RWPE1 (cell line): ENCODE data around the gene CPEB3.
A peak's percentile ranks its signal among the peaks of the same experiment; 100 is the strongest.
"Not testable (repeated sequence)": the region's sequence is repeated elsewhere in the genome, so short reads cannot be mapped to it uniquely, and the experiment has no call there.

Experiments used
- CTCF ChIA-PET: fragments of 350-600 bp; sonication (Branson Sonifier 250); formaldehyde crosslinking; extraction: SDS; loops from one replicate; lab custom pipeline; 2021; lab: Yijun Ruan, JAX
- POLR2A ChIA-PET: fragments of 400-600 bp; formaldehyde crosslinking; extraction: SDS; loops from one replicate; lab custom pipeline; 2020; ENCODE audit warnings: antibody characterized with exemption; ENCODE audit not compliant: low non-redundant PET; lab: Yijun Ruan, JAX
- DNase-seq: peaks from one replicate; pipeline ENCODE4 v3.0.0; 2012; ENCODE audit warnings: low spot score
- H3K27ac ChIP-seq: fragments of 450-650 bp; 2 replicates; pipeline ENCODE4 v1.5.1; 2017
- TF ChIP-seq, protein P1 (sequence below): fragments of 450-650 bp; conservative IDR thresholded peaks from 2 replicates; pipeline ENCODE4 v1.5.1; 2017; ENCODE audit warnings: low read depth, mild to moderate bottlenecking

The CPEB3 gene

DNA sequence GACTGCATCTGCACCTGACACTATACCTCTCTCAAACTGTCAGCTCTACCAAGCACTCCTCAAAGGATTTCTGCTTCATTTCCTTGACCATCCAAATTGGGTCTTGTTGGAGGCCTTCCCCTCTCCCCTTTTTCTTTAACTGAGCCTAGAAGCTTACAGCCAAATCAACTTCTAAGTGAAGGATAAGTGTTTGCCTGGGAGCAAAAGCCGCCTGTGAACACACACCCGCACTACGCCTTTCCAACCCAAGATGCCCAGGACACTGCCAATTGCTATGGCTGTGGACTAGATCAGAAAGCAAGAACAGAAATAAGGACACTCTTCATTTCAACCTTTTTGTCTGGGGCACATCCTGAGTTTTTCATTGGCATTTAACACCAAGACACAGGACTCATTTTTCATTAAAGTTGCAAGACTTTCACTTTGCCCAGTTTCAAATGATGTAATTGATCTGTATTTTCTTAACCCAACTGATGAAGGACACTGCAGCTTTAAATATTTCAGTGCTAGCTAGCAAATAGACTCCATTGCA is 52.8 kb downstream of the CPEB3 start:
- ChIA-PET POLR2A (interaction anchor here (0.6 kb wide), 1 partner anchor 26 kb away, joined by 4 read pairs; no protein-coding TSS in a partner anchor), CTCF (interaction anchor here (0.6 to 1.4 kb wide), 6 partner anchors 11 to 1450 kb away, joined by 3 to 4 read pairs (median 4); no protein-coding TSS in a partner anchor)
- TF ChIP-seq, protein P1, sequence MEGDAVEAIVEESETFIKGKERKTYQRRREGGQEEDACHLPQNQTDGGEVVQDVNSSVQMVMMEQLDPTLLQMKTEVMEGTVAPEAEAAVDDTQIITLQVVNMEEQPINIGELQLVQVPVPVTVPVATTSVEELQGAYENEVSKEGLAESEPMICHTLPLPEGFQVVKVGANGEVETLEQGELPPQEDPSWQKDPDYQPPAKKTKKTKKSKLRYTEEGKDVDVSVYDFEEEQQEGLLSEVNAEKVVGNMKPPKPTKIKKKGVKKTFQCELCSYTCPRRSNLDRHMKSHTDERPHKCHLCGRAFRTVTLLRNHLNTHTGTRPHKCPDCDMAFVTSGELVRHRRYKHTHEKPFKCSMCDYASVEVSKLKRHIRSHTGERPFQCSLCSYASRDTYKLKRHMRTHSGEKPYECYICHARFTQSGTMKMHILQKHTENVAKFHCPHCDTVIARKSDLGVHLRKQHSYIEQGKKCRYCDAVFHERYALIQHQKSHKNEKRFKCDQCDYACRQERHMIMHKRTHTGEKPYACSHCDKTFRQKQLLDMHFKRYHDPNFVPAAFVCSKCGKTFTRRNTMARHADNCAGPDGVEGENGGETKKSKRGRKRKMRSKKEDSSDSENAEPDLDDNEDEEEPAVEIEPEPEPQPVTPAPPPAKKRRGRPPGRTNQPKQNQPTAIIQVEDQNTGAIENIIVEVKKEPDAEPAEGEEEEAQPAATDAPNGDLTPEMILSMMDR, result no peak
- DNase-seq, result no peak
- no peak overlapping the region; the same call in 1 of the 2 replicates for H3K27ac ChIP-seq

- no peak for DNase-seq
- ChIA-PET CTCF (interaction anchor here (0.6 kb wide), 1 partner anchor 320 kb away, joined by 4 read pairs; no protein-coding TSS in a partner anchor), POLR2A (no interaction called here)
- TF ChIP-seq, protein P1, result no peak
- H3K27ac ChIP-seq, result no peak overlapping the region
Measured at GRCh38 chr10:92231196-92231595, 59.7 kb downstream of the CPEB3 start.

DNA sequence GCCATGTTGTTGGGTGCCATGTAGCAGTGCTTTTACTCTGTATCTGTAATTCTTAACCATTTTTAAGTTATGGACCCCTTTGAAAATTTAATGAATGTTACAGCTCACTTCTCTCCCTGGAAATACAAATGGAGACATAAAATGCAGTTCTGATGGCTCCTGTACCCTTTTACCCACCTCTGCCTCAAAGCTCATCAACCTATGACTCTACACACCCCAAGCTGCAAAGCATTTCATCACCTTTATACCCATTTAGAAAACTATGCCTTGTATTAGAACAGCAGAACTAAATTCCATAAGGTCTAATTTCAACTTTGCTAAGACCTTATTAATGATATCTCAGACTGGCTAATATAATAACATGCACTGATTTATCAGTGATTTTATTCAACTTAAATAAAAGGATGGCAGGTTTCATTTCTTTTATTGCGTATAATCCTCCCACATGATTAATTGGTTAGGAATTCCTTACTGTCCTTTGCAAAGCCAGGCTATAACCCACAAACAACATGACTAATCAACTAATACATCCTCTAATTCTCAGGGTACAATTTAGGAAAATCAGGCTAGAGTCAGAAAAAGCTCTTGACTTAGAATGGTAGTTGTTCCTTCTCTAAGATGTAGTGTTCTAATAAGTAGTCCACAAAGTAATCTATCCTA is 68.1 kb downstream of the CPEB3 start:
- peak; percentile 94 for DNase-seq
- ChIA-PET CTCF (interaction anchor here (0.6 to 0.8 kb wide), 3 partner anchors 22 to 135 kb away, joined by 3 to 4 read pairs (median 4); partner anchors contain the start of genes CPEB3 and MARCHF5), POLR2A (interaction anchor here (0.5 to 0.6 kb wide), 3 partner anchors 17 to 1239 kb away, joined by 3 to 5 read pairs (median 3); no protein-coding TSS in a partner anchor)
- TF ChIP-seq, protein P1, result no peak
- H3K27ac ChIP-seq, result no peak overlapping the region

GRCh38 chr10:92219559-92219958 is 71.3 kb downstream of the CPEB3 start:
- POLR2A ChIA-PET, result no interaction called here
- peak overlapping the region; percentile 56 for H3K27ac ChIP-seq
- TF ChIP-seq, protein P1, result no peak
- CTCF ChIA-PET, result interaction anchor here (1.0 to 1.2 kb wide), 2 partner anchors 73 to 132 kb away, joined by 3 to 6 read pairs; no protein-coding TSS in a partner anchor
- no peak for DNase-seq

DNA sequence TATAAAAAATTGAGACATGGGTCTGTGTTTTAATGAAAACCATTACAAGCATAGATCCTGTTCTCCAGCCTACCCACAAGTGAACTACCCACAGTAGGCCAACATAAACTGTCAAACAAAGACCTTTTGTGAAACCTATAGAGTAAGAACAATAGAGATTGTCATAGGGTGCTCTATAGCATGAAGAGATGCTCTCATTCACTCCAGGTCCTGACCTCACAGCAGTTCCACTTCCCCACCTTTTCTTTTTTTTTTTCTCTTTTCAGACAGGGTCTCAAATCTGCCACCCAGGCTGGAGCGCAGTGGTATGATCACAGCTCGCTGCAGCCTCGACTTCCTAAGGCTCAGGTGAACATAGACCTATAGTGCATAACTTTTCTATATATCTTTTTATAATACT is 72.3 kb downstream of the CPEB3 start:
- TF ChIP-seq, protein P1, result no peak
- no peak overlapping the region for H3K27ac ChIP-seq
- POLR2A ChIA-PET, result no interaction called here
- DNase-seq, result no peak
- CTCF ChIA-PET, result no interaction called here

DNA sequence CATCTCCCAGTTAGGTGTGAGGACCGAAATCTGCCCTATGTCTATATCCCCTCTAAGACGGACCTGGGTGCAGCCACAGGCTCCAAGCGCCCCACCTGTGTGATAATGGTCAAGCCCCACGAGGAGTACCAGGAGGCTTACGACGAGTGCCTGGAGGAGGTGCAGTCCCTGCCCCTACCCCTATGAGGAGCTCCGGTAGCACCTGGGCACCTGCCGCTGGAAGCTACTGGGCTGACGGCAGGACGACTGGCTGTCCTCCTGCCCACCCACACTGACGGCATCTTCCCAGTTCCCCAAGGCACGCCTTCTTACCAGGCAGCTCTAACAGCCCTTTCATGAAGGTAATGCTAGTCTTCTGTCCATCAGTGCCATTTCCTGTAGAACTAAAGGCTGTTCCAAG is 74.3 kb downstream of the CPEB3 start:
- CTCF ChIA-PET, H3K27ac ChIP-seq, POLR2A ChIA-PET, DNase-seq: not testable (repeated sequence)

GRCh38 chr10:92215222-92215621 is 75.7 kb downstream of the CPEB3 start:
- CTCF ChIA-PET, POLR2A ChIA-PET, DNase-seq, H3K27ac ChIP-seq: not testable (repeated sequence)
